Measurements from ENCODE around the gene HSF4.

GRCh38 chr16:67157106-67157748 lies 7.3 kb upstream of the HSF4 start:
- TF ChIP-seq EZH2 (IDR thresholded peaks at IDR 0.05) (no peak), POLR2AphosphoS5 (IDR thresholded peaks at IDR 0.05; ENCODE audit: borderline replicate concordance, low read depth, low read length) (no peak)

Measured in SK-N-MC (cell line).